Ovary (tissue), 9 donors: ENCODE results near the gene RACGAP1. TPM values are rescaled to one million over a fixed set of nuclear protein-coding genes. Genes with fewer than 3 reads are reported as not detected.

ENCODE experiments used
- DNase-seq, 5 donors: peaks; one replicate each; pipeline ENCODE4 v3.0.0-alpha.2; 2019 to 2020
- H3K27ac ChIP-seq, 2 donors: fragments of 200-600 bp; one replicate each; pipeline versions ENCODE4 v1.5.1 to v1.8.0; 2019 to 2022
- H3K27me3 ChIP-seq: fragments of 200-600 bp; one replicate; pipeline ENCODE4 v1.8.0; 2022
- H3K36me3 ChIP-seq: fragments of 200-600 bp; sonication (generic); one replicate; pipeline ENCODE4 v1.5.1; 2019
- H3K4me1 ChIP-seq: one replicate; pipeline ENCODE4 v1.8.1; 2013; ENCODE audit warnings: mild to moderate bottlenecking, moderate library complexity; ENCODE audit not compliant: insufficient read depth
- H3K4me3 ChIP-seq: fragments of 200-600 bp; sonication (generic); one replicate; pipeline ENCODE4 v1.5.1; 2017
- H3K9me3 ChIP-seq, 2 donors: fragments of 200-600 bp in 1 of 2; sonication (generic) in 1 of 2; one replicate each; pipeline versions ENCODE4 v1.5.1 to v1.8.1; 2013 to 2019; ENCODE audit warnings: mild to moderate bottlenecking in 1 of 2, moderate library complexity in 1 of 2
- EP300 ChIP-seq: sonication (generic); formaldehyde crosslinking; IDR thresholded peaks from one replicate; pipeline ENCODE4 v1.6.1; 2017; ENCODE audit warnings: antibody characterized with exemption
- POLR2A ChIP-seq: fragments of 450-650 bp; IDR thresholded peaks from one replicate; pipeline ENCODE4 v1.6.1; 2017; ENCODE audit warnings: antibody characterized with exemption, mild to moderate bottlenecking, moderate library complexity
- WGBS, 3 donors: extraction: QIAGEN DNeasy Blood & Tissue Kit in 1 of 3; methylation state at CpG; one replicate each; pipeline versions ENCODE4 v1.1.5 to v1.1.7; 2013 to 2017; 5-methylcytosine and 5-hydroxymethylcytosine counted together
- intact Hi-C, 4 donors: fragments of 100-400 bp; cut with DNase I; formaldehyde crosslinking; loops; one replicate each; pipeline versions ENCODE4 v1.11.0 to v1.15.1; 2022 to 2023
- polyA plus RNA-seq, 2 donors: library from polyadenylated mRNA; stranded (reverse); fragments of 200-250 nt in 1 of 2; fragments of 350-450 nt in 1 of 2; fragmentation: Illumina TruSeq in 1 of 2; extraction: RNeasy Lipid Tissue Mini Kit (QIAGEN cat#74804) in 1 of 2; gene quantifications; one replicate each; pipeline ENCODE4 v1.2.3, GENCODE V29; 2013 to 2014
- total RNA-seq, 7 donors: library from RNA; depleted of rRNA in 2 of 7; stranded (reverse); fragments of >200 nt in 2 of 7; fragmentation: NEBNext Ultra II Directional in 3 of 7; extraction: Animal tissue kit (Norgen Biotek cat#: 25700) in 3 of 7; gene quantifications; one replicate each; pipeline versions ENCODE4 v1.1.0 to v1.2.4, GENCODE V29; 2016 to 2023
- TF ChIP-seq, protein P1 (sequence below), 3 donors: fragments of 450-650 bp in 2 of 3; fragments of 200-600 bp in 1 of 3; IDR thresholded peaks; one replicate each; pipeline versions ENCODE4 v1.5.1 to v1.8.0; 2016 to 2022; ENCODE audit warnings: antibody characterized with exemption in 3 of 3, mild to moderate bottlenecking in 1 of 3
- donor health status: DM: no; HTN: no; CAD: no; lungs with moderate emphysema.
- donor health status: DM: no; HTN: no; CAD: no.
- donor health status: Bipolar disorder and iron deficiency.
- donor health status: DM: yes; HTN: yes; CAD: no.
- donor health status: DM: no; HTN: no; CAD: no.
- donor health status: DM: yes; HTN: yes; CAD: no.

The RACGAP1 gene
- total and polyA plus RNA-seq, 9 donors, result 2.1 to 10.8 (median 3.8) TPM

DNA sequence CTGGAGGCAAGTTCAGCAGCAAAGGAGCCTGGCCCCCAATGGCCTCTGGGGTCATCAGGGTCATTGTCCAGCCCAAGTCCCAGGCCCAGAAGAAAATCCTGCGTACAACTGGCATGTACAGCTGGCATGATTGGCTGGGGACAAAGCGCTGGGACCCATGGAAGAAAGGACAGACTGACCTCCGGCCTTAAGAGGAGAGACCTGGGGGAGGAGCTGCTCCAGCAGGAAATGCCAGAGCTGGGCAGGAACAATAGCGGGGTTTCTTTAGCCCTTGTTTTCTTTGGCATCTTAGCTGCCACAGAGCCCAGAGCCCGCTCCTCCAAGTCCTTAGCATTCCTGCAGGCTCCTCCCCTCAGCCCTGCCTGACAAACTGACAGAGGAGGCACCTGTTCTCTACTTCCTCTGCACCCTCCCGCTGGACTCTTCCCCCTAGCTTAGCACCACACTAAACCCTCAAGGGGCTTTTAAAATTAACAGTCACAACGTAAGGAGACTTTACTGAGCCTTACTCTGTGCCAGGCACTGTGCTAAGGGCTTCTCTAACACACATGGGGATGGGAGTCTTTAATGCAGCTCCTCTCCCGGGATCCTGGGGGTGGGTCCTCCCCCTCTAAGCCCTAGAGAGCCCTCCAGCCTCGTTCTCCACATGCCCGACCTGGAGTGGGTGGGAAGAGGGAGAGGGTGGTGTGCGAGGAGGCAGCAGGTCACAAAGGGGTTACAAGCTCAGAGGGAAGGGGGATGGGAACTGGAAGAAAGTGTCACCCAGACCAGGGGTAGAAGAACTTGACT lies 65.4 kb downstream of the RACGAP1 start:
- DNase-seq, result no peak
- TF ChIP-seq POLR2A, result no peak
- no peak for TF ChIP-seq EP300
- TF ChIP-seq, protein P1, sequence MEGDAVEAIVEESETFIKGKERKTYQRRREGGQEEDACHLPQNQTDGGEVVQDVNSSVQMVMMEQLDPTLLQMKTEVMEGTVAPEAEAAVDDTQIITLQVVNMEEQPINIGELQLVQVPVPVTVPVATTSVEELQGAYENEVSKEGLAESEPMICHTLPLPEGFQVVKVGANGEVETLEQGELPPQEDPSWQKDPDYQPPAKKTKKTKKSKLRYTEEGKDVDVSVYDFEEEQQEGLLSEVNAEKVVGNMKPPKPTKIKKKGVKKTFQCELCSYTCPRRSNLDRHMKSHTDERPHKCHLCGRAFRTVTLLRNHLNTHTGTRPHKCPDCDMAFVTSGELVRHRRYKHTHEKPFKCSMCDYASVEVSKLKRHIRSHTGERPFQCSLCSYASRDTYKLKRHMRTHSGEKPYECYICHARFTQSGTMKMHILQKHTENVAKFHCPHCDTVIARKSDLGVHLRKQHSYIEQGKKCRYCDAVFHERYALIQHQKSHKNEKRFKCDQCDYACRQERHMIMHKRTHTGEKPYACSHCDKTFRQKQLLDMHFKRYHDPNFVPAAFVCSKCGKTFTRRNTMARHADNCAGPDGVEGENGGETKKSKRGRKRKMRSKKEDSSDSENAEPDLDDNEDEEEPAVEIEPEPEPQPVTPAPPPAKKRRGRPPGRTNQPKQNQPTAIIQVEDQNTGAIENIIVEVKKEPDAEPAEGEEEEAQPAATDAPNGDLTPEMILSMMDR (IDR thresholded peaks at IDR 0.05), result no peak
- Histone ChIP-seq H3K27ac (no peak overlapping the region), H3K4me1 (peaks cover 3% of the 10 kb centered on the region), H3K9me3 (no peaks in the 10 kb centered on the region), H3K4me3 (no peak overlapping the region), H3K27me3 (peaks cover 4% of the 10 kb centered on the region), H3K36me3 (no peaks in the 10 kb centered on the region)
- intact Hi-C loops, result loop anchor here in 1 of 4 donors (10.0 kb wide), 3 partner anchors 95 to 215 kb away; partner anchors contain the start of gene ASIC1
- 43 to 53% (median 44%) methylated on average over 11 of the region's 11 CpGs for WGBS, 3 donors

DNA sequence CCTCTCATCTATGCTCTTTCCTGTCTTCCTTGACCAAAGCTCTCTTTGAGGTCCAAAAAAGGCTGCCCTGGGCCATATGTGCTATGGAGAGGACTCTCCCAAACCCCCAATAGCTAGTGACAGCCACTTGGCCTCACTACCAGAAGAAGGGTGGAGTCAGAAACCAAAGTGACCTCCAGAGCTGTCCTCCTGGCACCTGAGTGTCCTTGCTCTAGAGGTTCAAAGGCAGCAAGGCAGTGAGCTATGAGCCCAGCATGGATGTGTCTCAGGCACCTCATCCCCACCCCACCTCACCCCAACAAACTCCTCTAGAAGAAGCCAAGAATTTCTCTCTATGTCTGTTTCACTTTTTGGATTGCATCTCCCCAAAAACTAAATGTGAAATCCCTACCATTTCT lies 67.7 kb downstream of the RACGAP1 start:
- no peak for DNase-seq
- TF ChIP-seq, protein P1 (IDR thresholded peaks at IDR 0.05), result no peak
- no peak for TF ChIP-seq EP300
- TF ChIP-seq POLR2A, result no peak
- intact Hi-C loops, result no loop called here
- Histone ChIP-seq H3K27me3 (peaks cover 4% of the 10 kb centered on the region), H3K9me3 (no peaks in the 10 kb centered on the region), H3K4me3 (no peak overlapping the region), H3K36me3 (no peaks in the 10 kb centered on the region), H3K27ac (no peak overlapping the region), H3K4me1 (peaks cover 3% of the 10 kb centered on the region)

DNA sequence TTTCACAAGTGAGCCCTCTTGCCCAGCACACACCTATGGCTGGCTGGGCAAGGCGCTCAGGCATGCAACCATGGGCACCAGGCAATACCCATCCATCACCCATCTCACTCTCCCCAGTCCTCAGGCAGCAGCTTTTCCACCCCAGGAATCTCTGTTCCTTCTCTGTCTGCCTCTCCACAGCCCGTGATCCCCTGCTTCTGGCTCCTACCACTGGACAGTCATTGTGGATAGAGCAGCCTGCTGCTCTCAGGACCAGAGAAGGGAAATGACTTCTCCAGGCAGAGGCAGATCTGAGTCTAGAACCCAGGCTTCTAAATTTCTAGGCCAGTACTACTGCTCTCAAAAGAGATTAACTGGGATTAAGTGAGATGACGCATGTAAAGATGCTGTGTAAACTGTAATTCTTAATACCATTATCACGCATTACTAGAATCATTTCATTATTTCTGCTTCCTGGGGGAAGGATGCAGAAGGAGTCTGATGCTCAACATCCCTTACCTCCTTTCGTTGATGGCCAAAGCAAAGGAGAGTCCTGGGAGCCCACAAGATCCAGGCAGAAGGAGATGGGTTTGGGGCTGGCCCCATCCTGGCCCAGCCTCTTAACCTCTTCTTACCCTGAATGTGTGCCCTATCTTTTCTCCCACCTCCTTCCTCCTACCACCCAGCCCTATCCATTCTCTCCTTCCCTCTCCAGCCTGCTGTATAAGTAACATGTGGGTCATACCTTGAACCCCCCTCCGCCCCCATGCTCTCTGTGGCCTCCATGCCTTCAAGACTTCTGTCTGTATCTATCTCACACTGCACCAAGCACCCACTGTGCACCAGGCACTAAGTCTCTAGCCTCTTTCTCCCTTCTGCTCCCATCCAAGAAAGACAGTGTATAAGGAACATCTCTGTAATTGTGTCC lies 68.4 kb downstream of the RACGAP1 start:
- no peaks in the 10 kb centered on the region for H3K9me3 ChIP-seq
- peaks cover 4% of the 10 kb centered on the region for H3K27me3 ChIP-seq
- no peak for TF ChIP-seq POLR2A
- TF ChIP-seq, protein P1 (IDR thresholded peaks at IDR 0.05), result no peak
- TF ChIP-seq EP300, result no peak
- no peak overlapping the region for H3K4me3 ChIP-seq
- no peak overlapping the region for H3K27ac ChIP-seq
- DNase-seq, result no peak
- WGBS, 3 donors, result 89 to 94% (median 90%) methylated on average over 6 of the region's 6 CpGs
- intact Hi-C loops, result no loop called here
- H3K4me1 ChIP-seq, result peaks cover 3% of the 10 kb centered on the region
- no peaks in the 10 kb centered on the region for H3K36me3 ChIP-seq

DNA sequence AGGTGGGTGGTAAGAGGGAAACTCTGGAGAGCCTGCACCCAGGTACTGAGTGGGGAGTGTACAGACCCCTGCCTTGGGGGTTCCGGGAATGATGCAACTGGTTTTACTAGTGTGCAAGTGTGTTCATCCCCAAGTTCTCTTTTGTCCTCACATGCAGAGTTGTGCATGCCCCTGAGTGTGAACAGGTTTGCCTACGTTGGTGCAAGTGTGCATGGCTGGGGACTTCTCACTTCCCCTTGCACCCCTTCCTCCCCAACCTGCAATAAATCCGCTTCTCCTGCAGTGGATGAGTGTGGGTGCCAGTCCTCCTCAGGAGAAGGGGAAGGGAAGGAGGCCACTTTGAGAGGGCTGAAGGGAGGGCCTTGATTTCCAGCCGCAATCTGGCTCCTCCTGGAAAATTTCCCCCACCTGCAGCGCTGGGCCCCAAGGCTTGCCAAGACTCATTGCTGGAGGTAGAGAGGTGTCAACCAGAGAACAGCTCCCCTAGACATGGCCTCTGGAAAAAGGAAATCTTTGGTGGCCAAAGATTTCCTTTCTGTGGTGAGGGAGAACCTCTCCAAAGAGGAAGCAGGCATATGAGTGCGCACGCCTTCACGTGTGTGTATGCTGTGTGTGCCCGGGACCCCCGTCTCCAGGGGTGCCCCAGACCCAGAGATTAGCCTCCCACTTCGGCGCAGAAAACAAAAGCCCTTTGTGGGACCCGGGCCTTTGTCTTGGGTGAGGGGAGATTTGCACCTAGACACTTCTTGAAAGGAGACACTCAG lies 69.2 kb downstream of the RACGAP1 start:
- Histone ChIP-seq H3K27me3 (peaks cover 2% of the 10 kb centered on the region), H3K27ac (no peak overlapping the region), H3K36me3 (no peaks in the 10 kb centered on the region), H3K4me3 (no peak overlapping the region), H3K4me1 (no peaks in the 10 kb centered on the region), H3K9me3 (no peaks in the 10 kb centered on the region)
- peak in 1 of 5 donors; percentile 21 for DNase-seq
- intact Hi-C loops, result no loop called here
- no peak for TF ChIP-seq EP300
- TF ChIP-seq, protein P1 (IDR thresholded peaks at IDR 0.05), result no peak
- TF ChIP-seq POLR2A, result no peak
- WGBS, 3 donors, result 77 to 84% (median 79%) methylated on average over 13 of the region's 13 CpGs
